HG03064 (cell line): ENCODE data around the gene CCDC89.
A peak's percentile ranks its signal among the peaks of the same experiment; 100 is the strongest.
"Not testable (repeated sequence)": the region's sequence is repeated elsewhere in the genome, so short reads cannot be mapped to it uniquely, and the experiment has no call there.

Source experiments
- ATAC-seq: cut with Tn5 transposase; IDR thresholded peaks from one replicate; pipeline ENCODE4 v1.9.1; 2021; ENCODE audit warnings: low read depth; ENCODE audit not compliant: unreplicated experiment

CCDC89 gene

DNA sequence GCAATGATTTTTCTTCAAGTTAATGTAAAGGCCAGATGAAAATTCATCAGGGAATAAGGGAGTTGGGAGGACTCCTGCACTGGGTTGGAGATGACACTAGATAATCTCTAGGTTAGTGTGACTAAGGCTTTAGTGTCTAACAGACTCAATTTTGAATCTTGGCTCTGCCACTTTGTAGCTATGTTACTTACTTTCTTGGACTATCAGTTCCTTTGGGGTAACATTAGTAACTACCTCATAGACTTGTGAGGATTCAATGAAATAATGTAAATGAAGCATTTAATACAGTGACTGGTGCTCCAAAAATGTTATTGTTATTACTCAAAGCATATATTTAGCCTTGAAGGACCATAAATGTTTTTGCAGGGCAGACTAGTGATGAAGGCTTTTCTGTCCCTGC is 9.6 kb upstream of the CCDC89 start:
- no peak for ATAC-seq

DNA sequence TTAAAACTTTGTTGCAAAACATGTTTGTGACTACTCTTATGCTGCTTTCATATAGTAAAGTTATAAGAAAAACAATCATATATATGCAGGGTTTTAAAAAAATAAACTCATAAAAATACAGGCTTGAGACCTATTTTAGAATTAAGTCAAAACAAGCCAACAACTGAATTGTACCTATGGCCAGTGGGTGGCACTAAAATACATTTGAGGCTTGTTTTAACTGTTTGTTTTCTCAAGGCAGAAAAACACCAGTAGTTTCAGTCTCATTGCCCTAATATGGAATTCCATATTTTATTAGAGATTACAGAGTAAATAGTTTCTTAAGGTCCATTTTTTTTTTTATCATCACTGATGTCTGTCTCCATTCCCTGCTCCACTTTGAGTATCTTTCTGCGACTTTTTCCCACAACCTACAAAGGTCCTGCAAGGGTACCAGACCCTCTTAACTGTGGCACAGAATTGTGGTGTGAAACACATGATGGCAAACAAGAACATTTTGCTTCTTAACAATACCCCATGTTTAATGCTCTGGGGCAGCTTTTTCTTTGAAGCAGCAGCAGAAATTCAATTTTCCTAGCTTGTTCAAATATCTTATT is 8.5 kb upstream of the CCDC89 start:
- ATAC-seq = no peak

GRCh38 chr11:85685125-85685819 is 723 bp downstream of the CCDC89 start:
- no peak for ATAC-seq

- ATAC-seq = peak; percentile 74
Observed at GRCh38 chr11:85682330-85683305, 3.4 kb downstream of the CCDC89 start.

DNA sequence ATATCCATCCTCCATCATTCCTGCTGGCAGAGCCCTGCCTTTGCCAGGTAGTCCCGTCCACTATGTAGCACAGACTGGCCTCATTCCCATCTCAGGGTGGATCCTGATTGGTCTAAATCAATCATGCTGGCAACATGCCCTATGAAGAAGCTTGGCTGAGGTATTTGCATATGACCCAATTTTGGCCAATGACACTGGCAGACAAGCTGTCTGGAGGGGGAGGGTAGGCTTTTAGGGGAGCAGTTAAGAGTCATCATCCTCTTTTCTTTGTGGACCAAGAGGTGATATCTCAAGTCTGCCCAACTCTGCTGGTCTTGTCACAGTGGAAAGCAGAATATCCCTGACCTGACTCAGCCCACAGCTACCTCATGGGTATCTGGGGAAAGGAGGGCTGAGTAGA is 5.1 kb downstream of the CCDC89 start:
- no peak for ATAC-seq

GRCh38 chr11:85679576-85679975 is 6.4 kb downstream of the CCDC89 start:
- ATAC-seq = no peak

GRCh38 chr11:85673393-85673792 is 12.6 kb downstream of the CCDC89 start:
- no peak for ATAC-seq

GRCh38 chr11:85672105-85672902 is 13.7 kb downstream of the CCDC89 start:
- ATAC-seq = no peak

DNA sequence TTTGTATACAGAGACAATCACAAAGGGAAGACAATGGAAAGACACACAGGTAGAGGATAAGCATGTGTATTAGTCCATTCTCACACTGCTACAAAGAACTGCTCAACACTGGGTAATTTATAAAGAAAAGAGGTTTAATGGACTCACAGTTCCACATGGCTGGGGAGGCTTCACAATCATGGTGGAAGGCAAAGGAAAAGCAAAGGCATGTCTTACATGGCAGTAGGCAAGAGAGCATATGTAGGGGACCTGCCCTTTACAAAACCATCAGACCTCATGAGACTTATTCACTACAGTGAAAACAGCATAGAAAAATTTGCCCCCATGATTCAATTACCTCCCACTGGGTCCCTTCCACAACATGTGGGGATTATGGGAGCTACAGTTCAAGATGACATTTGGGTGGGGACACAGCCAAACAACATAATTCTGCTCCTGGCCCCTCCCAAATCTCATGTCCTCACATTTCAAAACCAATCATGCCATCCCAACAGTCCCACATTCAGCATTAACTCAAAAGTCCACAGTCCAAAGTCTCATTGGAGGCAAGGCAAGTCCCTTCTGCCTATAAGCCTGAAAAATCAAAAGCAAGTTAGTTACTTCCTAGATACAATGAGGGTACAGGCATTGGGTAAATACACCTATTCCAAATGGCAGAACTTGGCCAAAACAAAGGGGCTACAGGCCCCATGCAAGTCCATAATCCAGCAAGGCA is 14.9 kb downstream of the CCDC89 start:
- ATAC-seq = not testable (repeated sequence)

DNA sequence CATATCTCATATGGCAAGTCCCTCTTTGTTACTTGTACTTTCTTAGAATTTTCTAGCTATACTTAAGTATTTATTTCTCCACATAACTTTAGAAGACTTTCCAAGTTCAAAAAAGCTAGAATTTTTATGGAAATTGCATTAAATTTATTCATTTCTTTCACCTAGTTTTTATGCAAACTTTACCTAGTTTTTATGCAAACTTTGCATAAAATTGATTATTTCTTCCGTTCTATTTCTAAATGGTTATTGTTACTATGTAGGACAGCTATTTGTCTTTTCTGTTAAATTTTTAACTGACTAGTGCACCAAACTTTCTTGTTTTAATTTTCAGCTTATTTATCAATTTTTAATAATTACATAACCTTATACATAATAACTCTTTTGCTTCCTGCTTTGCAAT is 17.8 kb downstream of the CCDC89 start:
- ATAC-seq = no peak

DNA sequence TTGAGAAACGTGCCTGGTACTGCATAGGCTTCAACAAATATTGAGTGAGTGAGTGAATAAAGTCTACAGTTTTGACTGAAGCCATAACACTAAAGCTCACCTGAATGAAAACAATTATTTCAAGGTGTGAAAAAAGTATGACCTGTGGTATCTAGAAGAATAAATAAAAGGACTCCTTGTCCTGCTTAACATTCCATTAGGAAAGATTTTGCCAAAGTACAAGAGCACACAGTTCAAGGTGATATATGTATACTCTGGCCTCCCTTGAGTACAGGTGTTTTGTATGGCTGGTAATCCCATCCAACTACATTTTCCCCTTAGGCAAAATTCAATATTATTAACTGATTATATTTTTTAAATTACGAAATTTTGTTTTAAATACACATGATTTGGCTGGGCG is 19.3 kb downstream of the CCDC89 start:
- no peak for ATAC-seq

DNA sequence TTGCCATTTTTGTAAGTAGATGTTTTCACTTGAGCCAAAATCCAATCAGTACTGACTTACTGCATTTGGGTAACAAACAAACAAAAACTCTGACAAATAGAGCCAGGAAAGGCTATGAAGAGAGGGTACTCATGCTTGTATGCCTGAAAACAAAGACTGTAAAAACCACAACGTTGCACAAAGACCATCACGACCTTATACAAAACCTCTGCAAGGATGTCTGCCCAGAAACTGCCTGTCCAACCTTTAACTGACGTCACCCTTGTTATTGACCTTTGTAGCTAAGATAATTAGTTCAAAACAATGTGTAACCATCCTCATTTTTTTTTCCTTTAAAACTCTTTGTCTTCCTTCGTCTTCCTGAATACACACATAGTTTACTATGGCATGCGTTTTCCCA is 20.3 kb downstream of the CCDC89 start:
- no peak for ATAC-seq

- peak; percentile 87 for ATAC-seq
Observed at GRCh38 chr11:85664615-85665481, 21.1 kb downstream of the CCDC89 start, which contains the start of gene CREBZF. Gene CREBZF (minus strand): TSS chr11:85665129. CDS start chr11:85664875, 254 bp downstream.

DNA sequence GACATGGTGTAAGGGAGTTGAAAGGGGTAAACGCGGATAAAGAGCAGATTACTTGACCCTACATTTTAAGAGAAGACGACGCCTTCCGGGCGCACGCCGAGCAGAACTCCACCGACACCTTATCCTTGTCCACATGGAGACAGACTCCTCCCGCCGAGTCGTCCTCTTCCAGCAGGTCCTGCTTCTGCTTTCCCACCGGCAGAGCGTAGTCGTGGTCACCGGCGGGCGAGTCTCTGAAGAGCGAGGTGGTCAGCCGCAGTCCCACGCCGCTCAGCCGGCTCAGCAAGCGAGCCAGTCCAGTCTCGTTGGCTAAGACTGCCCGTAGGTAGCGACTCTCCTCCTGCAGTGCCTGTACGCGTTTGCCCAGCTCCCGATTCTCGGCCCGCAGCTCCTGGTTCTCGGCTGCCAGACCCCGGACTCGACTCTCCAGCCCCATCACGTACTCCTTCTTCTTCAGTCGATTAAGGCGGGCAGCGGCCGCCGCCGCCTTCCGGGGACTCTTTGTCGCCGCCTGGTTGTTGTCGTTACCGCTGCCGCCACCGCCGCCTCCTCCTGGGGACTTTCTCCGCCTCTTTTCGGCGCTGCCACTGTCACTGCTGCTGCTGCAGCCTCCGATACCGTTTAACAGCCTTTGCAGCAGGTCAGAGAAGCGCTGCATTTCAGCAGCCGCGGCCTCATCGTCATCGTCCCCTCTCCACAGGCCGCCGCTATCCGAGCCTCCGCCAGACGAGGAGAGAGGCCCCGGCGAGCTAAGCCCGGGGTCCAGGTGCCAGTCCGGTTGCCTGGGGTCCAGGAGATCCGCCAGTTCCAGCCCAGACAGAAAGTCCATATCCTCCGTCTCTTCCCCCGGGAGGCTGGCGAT is 22.0 kb downstream of the CCDC89 start:
- ATAC-seq = peak; percentile 64

GRCh38 chr11:85663080-85663752 is 22.8 kb downstream of the CCDC89 start:
- ATAC-seq = no peak

- no peak for ATAC-seq
Observed at GRCh38 chr11:85661972-85662664, 23.9 kb downstream of the CCDC89 start.

- ATAC-seq = no peak
Observed at GRCh38 chr11:85658180-85658579, 27.8 kb downstream of the CCDC89 start.
